ENCODE data around the gene BCAS3.

The BCAS3 gene

DNA sequence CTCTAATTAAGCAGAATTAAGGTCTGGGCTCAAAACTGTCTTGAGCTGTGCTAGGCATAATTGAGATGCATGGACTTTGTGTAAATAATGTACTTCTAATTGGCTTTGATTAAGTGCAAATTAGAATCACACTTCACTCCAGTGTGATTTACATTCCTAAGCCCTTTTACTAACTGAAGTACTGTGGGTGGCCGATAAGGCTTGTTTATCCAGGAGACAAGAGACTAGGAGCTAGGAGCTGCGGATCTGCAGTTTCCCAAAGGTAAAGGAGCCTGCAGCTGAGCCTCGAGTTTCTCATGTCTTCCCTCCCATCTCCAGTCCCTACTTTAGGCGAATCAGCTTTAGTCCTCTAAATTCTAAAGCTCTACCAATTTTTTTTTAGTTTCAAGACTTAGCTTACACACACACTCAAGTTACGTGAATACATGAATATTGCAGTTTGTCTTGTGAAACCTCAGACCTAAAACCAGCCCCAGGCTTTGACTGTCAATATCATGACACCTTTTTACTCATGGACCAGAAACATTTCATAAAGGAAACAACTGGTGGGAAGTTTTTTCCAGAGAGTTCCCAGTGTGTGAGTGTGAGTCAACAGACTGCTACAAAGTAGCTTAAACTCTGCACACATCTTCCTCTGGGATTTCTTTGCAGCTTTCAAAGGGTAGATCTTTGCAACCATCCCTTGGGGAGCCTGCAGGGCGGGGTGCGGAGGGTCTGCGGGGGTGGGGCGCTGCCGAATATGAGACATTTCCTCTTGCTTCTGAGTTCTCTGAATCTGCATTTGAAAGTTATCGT, 608.1 kb downstream of the BCAS3 start:
- Histone ChIP-seq H3K9me2 (replicated peaks; ENCODE audit: control insufficient read depth, low read length) (no peaks in the 10 kb centered on the region), H3K4me1 (ENCODE audit: control insufficient read depth, low read length) (no peaks in the 10 kb centered on the region), H3F3A (ENCODE audit: control insufficient read depth, insufficient read depth) (no peaks in the 10 kb centered on the region), H3K4me2 (ENCODE audit: low read length) (no peak overlapping the region), H3K36me3 (ENCODE audit: control insufficient read depth, low read length) (no peaks in the 10 kb centered on the region), H4K20me1 (ENCODE audit: control insufficient read depth, insufficient read depth, low read depth, low read length) (no peaks in the 10 kb centered on the region), H3K9me3 (ENCODE audit: control insufficient read depth, insufficient read depth, low read length) (no peaks in the 10 kb centered on the region), H3K4me3 (ENCODE audit: low read length) (no peak overlapping the region), H3K27ac (ENCODE audit: low read depth, low read length) (no peak overlapping the region), H3K27me3 (ENCODE audit: control insufficient read depth, low read length) (no peaks in the 10 kb centered on the region), H3K79me2 (ENCODE audit: control insufficient read depth, low read length) (no peaks in the 10 kb centered on the region)
- TF ChIP-seq EZH2phosphoT487 (IDR thresholded peaks at IDR 0.05; ENCODE audit: borderline replicate concordance, low read length): no peak

DNA sequence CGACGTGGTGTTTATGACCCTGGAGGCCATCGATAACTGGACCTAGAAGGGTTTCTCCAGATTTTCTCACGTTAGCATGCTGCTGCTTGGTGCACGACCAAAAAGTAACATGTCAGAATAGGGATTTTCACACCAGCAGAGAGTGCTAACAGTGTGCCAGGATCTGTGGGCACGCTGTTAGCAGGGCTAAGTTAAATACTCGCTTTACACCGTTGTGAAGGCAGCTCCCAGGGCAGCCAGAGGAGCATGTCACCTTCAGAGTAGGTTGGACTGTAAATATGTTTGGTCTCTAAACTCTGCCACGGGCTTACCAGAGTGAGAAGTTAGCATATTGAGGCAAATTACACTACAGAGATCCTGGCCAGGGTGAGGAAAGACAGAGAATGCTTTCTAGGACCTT, 608.8 kb downstream of the BCAS3 start:
- no peak overlapping the region for H3K27ac ChIP-seq (ENCODE audit: low read depth, low read length)
- no peaks in the 10 kb centered on the region for H3K9me2 ChIP-seq (replicated peaks; ENCODE audit: control insufficient read depth, low read length)
- no peaks in the 10 kb centered on the region for H3K9me3 ChIP-seq (ENCODE audit: control insufficient read depth, insufficient read depth, low read length)
- H3K79me2 ChIP-seq (ENCODE audit: control insufficient read depth, low read length): no peaks in the 10 kb centered on the region
- no peaks in the 10 kb centered on the region for H3K36me3 ChIP-seq (ENCODE audit: control insufficient read depth, low read length)
- H3K27me3 ChIP-seq (ENCODE audit: control insufficient read depth, low read length): no peaks in the 10 kb centered on the region; the same call in 1 of the 2 replicates
- H3K4me2 ChIP-seq (ENCODE audit: low read length): no peak overlapping the region
- no peaks in the 10 kb centered on the region for H3K4me1 ChIP-seq (ENCODE audit: control insufficient read depth, low read length)
- no peak overlapping the region for H3K4me3 ChIP-seq (ENCODE audit: low read length)
- TF ChIP-seq EZH2phosphoT487 (IDR thresholded peaks at IDR 0.05; ENCODE audit: borderline replicate concordance, low read length): no peak
- TF ChIP-seq, protein P1, sequence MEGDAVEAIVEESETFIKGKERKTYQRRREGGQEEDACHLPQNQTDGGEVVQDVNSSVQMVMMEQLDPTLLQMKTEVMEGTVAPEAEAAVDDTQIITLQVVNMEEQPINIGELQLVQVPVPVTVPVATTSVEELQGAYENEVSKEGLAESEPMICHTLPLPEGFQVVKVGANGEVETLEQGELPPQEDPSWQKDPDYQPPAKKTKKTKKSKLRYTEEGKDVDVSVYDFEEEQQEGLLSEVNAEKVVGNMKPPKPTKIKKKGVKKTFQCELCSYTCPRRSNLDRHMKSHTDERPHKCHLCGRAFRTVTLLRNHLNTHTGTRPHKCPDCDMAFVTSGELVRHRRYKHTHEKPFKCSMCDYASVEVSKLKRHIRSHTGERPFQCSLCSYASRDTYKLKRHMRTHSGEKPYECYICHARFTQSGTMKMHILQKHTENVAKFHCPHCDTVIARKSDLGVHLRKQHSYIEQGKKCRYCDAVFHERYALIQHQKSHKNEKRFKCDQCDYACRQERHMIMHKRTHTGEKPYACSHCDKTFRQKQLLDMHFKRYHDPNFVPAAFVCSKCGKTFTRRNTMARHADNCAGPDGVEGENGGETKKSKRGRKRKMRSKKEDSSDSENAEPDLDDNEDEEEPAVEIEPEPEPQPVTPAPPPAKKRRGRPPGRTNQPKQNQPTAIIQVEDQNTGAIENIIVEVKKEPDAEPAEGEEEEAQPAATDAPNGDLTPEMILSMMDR (IDR thresholded peaks at IDR 0.05; ENCODE audit: low read depth, low read length, poor library complexity, severe bottlenecking): no peak
- H3F3A ChIP-seq (ENCODE audit: control insufficient read depth, insufficient read depth): no peaks in the 10 kb centered on the region
- no peaks in the 10 kb centered on the region for H4K20me1 ChIP-seq (ENCODE audit: control insufficient read depth, insufficient read depth, low read depth, low read length)

DNA sequence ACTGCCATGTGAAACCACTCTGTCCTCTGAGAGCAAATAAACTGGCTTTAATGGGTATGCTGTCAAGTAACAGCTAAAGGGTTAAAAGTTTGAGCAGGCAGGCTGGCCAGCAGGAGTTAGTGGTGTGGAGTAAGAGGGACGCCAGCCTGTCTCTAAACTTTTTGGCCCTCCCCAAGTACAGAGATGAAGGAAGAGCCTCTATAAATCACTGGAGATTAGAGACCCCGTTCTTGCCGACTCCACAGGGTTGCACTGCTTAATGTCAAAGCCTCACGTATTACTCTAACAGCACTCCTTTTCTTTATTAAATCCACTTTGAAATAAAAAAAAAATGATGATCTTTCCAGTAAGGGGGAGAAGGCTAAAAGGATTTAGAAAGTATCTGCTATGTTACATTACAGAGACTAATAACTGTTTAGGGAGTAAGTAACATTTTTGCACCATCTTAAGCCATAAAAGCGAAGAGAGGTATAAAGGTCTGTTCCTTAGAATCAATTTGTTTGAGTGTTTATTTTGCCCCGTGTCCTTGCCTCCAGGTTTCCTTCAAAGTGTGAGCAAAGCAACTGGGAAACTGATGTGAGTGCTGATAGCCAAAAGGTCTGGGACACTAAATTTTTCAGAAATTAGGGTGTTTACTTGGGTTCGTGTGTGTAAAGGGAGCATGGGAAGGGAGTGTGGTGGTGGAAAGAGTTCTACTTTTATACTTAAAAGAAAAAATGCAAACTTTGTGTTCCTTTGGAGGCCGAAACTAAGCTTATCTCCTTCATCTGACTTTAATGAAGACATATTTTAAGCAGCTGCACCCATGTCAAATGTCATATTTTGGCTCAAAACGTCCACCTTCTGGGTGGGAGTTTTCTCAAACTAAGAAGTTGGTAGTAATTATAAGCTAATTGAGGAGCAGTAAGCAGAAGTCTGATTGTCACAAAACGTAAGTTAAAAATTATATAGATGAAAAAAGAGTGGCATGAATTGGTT, 612.0 kb downstream of the BCAS3 start:
- no peak for TF ChIP-seq EZH2phosphoT487 (IDR thresholded peaks at IDR 0.05; ENCODE audit: borderline replicate concordance, low read length)
- TF ChIP-seq, protein P1 (IDR thresholded peaks at IDR 0.05; ENCODE audit: low read depth, low read length, poor library complexity, severe bottlenecking): no peak
- no peak overlapping the region for H3K4me2 ChIP-seq (ENCODE audit: low read length)
- H3K9me2 ChIP-seq (replicated peaks; ENCODE audit: control insufficient read depth, low read length): no peaks in the 10 kb centered on the region
- H3K4me1 ChIP-seq (ENCODE audit: control insufficient read depth, low read length): no peaks in the 10 kb centered on the region
- H3K79me2 ChIP-seq (ENCODE audit: control insufficient read depth, low read length): no peaks in the 10 kb centered on the region
- H3K4me3 ChIP-seq (ENCODE audit: low read length): no peak overlapping the region
- no peaks in the 10 kb centered on the region for H3K9me3 ChIP-seq (ENCODE audit: control insufficient read depth, insufficient read depth, low read length)
- no peaks in the 10 kb centered on the region for H4K20me1 ChIP-seq (ENCODE audit: control insufficient read depth, insufficient read depth, low read depth, low read length)
- H3F3A ChIP-seq (ENCODE audit: control insufficient read depth, insufficient read depth): no peaks in the 10 kb centered on the region
- peaks cover 3% of the 10 kb centered on the region; the same call in 1 of the 2 replicates for H3K27me3 ChIP-seq (ENCODE audit: control insufficient read depth, low read length)
- H3K36me3 ChIP-seq (ENCODE audit: control insufficient read depth, low read length): no peaks in the 10 kb centered on the region
- no peak overlapping the region for H3K27ac ChIP-seq (ENCODE audit: low read depth, low read length)

Measured in DOHH2 (cell line).